ENCODE data around the gene KBTBD6.

The KBTBD6 gene

GRCh38 chr13:41182231-41182630 lies 49.6 kb upstream of the KBTBD6 start (continued):
- TF ChIP-seq ZBTB11 (tag by site-specific recombination; conservative IDR thresholded peaks at IDR 0.05; ENCODE audit: low read depth) (no peak), OSR2 (tag by site-specific recombination; IDR thresholded peaks at IDR 0.05) (no peak), ZNF560 (tag by site-specific recombination; IDR thresholded peaks at IDR 0.05; ENCODE audit: borderline replicate concordance) (no peak), ZNF585B (tag by site-specific recombination; IDR thresholded peaks at IDR 0.05) (no peak), WT1 (tag by site-specific recombination; IDR thresholded peaks at IDR 0.05) (no peak), PRDM10 (tag by site-specific recombination; IDR thresholded peaks at IDR 0.05) (no peak), ZNF23 (tag by site-specific recombination; IDR thresholded peaks at IDR 0.05; ENCODE audit: borderline replicate concordance) (no peak)

GRCh38 chr13:41179593-41180250 lies 47.1 kb upstream of the KBTBD6 start:
- CTCF ChIA-PET = no interaction called here
- POLR2A ChIA-PET = no interaction called here
- Histone ChIP-seq H3K9me3 (ENCODE audit: control insufficient read depth, insufficient read depth, low read depth, low read length) (no peaks in the 10 kb centered on the region), H3K4me3 (ENCODE audit: low read depth, low read length) (no peak overlapping the region), H3K27ac (ENCODE audit: extremely low read depth, low read depth, low read length) (no peak overlapping the region), H3K36me3 (ENCODE audit: control insufficient read depth in 2 of 2, insufficient read depth in 1 of 2, low read length in 2 of 2) (no peaks in the 10 kb centered on the region), H3K4me1 (ENCODE audit: control insufficient read depth, insufficient read depth, low read length) (no peaks in the 10 kb centered on the region)
- no peak for TF ChIP-seq CTCF (tag by site-specific recombination; IDR thresholded peaks at IDR 0.05)
- TF ChIP-seq ZNF610 (tag by site-specific recombination; IDR thresholded peaks at IDR 0.05; ENCODE audit: borderline replicate concordance) = no peak
- no peak for TF ChIP-seq ZNF341 (tag by site-specific recombination; IDR thresholded peaks at IDR 0.05; ENCODE audit: low read depth)
- TF ChIP-seq ZNF837 (tag by site-specific recombination; IDR thresholded peaks at IDR 0.05) = no peak
- TF ChIP-seq SCRT2 (tag by site-specific recombination; IDR thresholded peaks at IDR 0.05) = no peak
- no peak for TF ChIP-seq SALL2 (tag by site-specific recombination; IDR thresholded peaks at IDR 0.05; ENCODE audit: borderline replicate concordance)
- no peak for TF ChIP-seq ZNF580 (tag by site-specific recombination; IDR thresholded peaks at IDR 0.05)
- no peak for TF ChIP-seq ZNF518A (tag by site-specific recombination; conservative IDR thresholded peaks at IDR 0.05; ENCODE audit: low read depth)
- TF ChIP-seq ZNF549 (tag by site-specific recombination; IDR thresholded peaks at IDR 0.05) = no peak
- no peak for TF ChIP-seq EGR2 (tag by site-specific recombination; IDR thresholded peaks at IDR 0.05; ENCODE audit: low read depth)
- no peak for TF ChIP-seq ZNF658 (tag by site-specific recombination; IDR thresholded peaks at IDR 0.05)
- no peak for TF ChIP-seq MYNN (tag by site-specific recombination; IDR thresholded peaks at IDR 0.05; ENCODE audit: borderline replicate concordance)
- TF ChIP-seq ZBTB8A (tag by site-specific recombination; IDR thresholded peaks at IDR 0.05) = no peak
- no peak for TF ChIP-seq ZNF777 (tag by site-specific recombination; IDR thresholded peaks at IDR 0.05; ENCODE audit: borderline replicate concordance)
